Erythroblast (primary cell): Measurements from ENCODE around the gene TEAD1.

ENCODE experiments used
- GATA1 ChIP-seq: IDR thresholded peaks from 2 replicates; pipeline ENCODE4 v1.6.1; 2011; ENCODE audit warnings: low read depth, mild to moderate bottlenecking, control low read depth, low read length, moderate library complexity
- POLR2A ChIP-seq: IDR thresholded peaks from 2 replicates; pipeline ENCODE4 v1.6.1; 2011; ENCODE audit warnings: mild to moderate bottlenecking, low read length

DNA sequence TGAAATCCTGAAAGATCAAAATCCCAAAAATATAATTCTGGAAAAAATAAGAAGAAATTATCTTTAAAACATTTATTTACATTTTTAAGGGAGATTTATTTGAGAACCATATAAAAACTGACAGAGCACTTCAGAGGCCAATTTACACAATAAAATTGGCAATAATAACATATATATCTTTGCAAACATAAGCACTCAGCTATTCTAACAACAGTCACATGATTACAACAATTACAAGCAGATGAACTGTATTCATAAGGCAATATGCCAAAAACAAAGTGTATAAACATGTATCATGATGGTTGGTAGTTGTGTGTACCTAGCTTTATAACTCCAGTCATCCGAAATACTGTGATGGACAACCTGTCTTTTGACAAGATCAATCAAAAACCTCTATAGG is 317.2 kb downstream of the TEAD1 start:
- TF ChIP-seq POLR2A (no peak), GATA1 (no peak)
